Upper lobe of left lung (tissue), 4 donors: ENCODE results near the gene SURF4.
A peak's percentile ranks its signal among the peaks of the same experiment; 100 is the strongest.

Experiments used
- CTCF ChIP-seq, 6 experiments: fragments of 450-650 bp in 4 of 6; fragments of 200-600 bp in 2 of 6; sonication (generic) in 2 of 6; IDR thresholded peaks; one replicate each; pipeline ENCODE4 v1.5.1; 2016 to 2019; ENCODE audit warnings: antibody characterized with exemption in 6 of 6
- EP300 ChIP-seq, 4 donors: sonication (generic); formaldehyde crosslinking; IDR thresholded peaks; one replicate each; pipeline ENCODE4 v1.5.1; 2017; ENCODE audit warnings: antibody characterized with exemption in 4 of 4, control low read depth in 2 of 4
- POLR2A ChIP-seq, 4 donors: fragments of 450-650 bp; IDR thresholded peaks; one replicate each; pipeline ENCODE4 v1.5.1; 2016 to 2017; ENCODE audit warnings: antibody characterized with exemption in 4 of 4, mild to moderate bottlenecking in 2 of 4

- TF ChIP-seq CTCF (IDR thresholded peaks at IDR 0.05): no peak
- peak in 2 of 4 donors; percentile 39 to 80 for TF ChIP-seq POLR2A (IDR thresholded peaks at IDR 0.05)
- TF ChIP-seq EP300 (IDR thresholded peaks at IDR 0.05): no peak
These were observed 19.3 kb downstream of the SURF4 start, which contains the start of the genes SURF1 and SURF2 for GRCh38 chr9:133356391-133357091.
